GM12873 (cell line): ENCODE data around the gene MAP3K14.

ENCODE experiments used
- CTCF ChIP-seq: IDR thresholded peaks from 2 replicates; pipeline ENCODE4 v1.5.1; 2012; ENCODE audit warnings: low read depth, mild to moderate bottlenecking, moderate library complexity, low read length, control low read depth; ENCODE audit not compliant: insufficient read depth; ENCODE audit errors: missing control alignments

The MAP3K14 gene

DNA sequence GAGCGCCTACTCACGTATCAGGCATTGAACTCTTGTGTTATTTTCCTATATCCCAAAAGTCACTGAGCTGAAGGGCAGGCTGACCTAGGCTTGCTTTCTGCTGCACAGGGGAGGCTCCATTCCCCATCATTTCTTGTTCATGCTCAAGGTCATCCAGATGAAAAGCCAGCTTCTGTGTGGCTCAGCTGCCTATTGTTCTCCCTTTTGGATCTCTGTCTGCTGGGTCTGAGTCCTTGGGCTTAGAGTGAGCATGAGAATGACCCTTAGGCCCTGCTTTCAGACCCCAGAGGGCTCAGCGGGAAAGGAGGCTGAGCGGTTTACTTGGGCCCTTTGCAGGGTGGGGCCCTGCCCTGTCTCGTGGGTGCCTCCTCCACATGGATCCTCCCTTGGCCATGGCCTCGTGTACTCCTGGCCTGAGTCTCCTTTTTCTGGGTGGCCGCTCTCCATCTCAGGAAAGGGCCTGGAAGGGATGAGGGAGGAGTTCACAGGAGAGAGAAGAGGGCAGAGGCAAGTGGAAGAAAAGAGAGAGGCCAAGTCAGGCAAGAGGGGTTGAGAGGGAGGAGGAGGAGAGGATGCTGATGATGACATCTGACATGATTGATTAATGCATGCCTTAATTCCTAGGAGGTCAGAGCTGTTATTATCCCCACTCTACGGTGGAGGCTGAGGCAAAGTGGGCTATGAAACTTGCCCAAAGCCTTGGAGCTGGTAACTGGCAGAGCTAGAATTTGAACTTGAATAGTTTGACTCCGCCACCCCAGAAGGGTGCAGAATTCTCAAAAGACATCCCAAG, 19.8 kb upstream of the MAP3K14 start:
- TF ChIP-seq CTCF = no peak

- no peak for TF ChIP-seq CTCF
Observed at GRCh38 chr17:45335721-45336120, 18.9 kb upstream of the MAP3K14 start.

DNA sequence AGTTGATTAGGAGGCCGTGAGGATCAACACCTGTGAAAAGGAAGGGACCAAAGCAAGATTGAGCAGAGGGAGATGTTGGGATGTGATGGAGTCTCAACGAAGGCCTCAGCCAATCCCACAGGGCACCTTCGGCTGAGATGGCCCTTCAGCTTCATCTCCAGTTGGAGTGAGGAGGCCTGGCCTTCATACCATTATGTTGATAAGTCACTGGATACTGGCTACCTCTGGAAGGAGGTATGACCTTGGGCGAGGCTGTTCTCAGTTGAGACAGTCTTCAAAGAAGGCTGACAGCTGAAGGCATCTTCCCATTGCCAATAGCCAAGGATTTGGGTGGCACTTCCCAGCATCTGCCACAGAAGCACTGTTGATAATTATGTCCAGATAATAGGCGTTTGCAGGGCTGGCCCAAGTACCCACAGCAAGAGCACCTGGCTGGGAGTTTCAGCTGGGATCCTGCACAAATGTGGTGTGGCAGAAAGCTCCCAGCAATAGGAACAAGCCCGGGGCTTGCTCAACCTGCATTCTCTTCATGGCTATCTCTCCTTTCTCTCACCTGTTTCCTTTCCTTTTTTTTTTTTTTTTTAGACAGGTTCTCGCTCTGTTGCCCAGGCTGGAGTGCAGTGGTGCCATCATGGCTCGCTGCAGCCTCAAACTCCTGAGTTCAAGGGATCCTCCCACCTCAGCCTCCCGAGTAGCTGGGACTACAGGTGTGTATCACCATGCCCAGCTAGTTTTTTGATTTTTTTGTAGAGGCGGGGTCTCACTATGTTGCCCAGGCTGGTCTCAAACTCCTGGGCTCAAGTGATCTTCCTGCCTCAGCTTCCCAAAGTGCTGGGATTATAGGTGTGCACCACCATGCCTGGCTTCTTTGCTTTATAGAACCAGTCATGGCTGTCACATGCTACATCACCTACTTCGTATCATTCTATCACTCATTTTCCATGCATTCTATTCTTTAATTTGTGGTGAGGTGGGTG, 18.2 kb upstream of the MAP3K14 start:
- no peak for TF ChIP-seq CTCF

GRCh38 chr17:45334231-45334630, 17.4 kb upstream of the MAP3K14 start:
- TF ChIP-seq CTCF = no peak

- no peak for TF ChIP-seq CTCF
Observed at GRCh38 chr17:45333702-45334092, 16.9 kb upstream of the MAP3K14 start.

DNA sequence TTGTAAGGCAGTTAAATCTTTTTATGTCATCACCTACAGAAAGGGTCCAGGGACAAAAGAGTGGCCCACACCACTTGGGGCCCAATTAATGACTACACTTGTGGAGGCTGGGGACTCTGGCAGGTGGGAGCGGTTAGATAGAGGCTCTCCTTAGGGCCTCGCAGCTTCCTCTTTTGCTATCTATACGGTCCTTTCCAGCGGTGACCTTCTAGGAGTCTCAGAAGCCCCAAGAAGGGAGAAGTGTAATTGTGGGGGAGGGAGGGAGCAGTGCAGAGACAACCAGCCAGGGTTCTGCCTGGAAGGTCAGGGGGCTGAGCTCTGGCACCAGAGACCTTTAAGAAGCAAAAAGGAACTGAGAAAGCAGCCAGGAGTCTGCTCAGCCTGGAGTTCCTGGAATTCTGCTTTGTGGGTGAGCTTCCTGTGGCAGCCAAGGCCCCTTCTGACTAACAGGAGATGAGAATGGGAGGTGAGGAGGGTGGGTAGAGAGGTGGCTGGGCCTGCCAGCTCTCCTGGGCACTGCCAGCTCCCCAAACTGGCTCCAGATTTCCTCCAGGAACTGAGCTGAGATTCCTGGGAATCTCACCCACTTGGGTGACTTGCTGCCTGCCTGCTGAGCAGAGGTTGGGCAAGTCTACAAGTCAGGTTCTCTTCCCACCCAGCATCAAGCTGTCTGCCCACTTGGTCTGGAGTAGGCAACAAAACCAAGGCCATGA, 16.3 kb upstream of the MAP3K14 start:
- TF ChIP-seq CTCF = no peak
